ENCODE results near the gene C16orf54.
"Not testable (repeated sequence)": the region's sequence is repeated elsewhere in the genome, so short reads cannot be mapped to it uniquely, and the experiment has no call there.

C16orf54 gene

GRCh38 chr16:29742683-29743275 is 3.0 kb downstream of the C16orf54 start:
- in situ Hi-C loops (cut with MboI; ENCODE audit: low sequenced_read_pairs) = no loop called here

DNA sequence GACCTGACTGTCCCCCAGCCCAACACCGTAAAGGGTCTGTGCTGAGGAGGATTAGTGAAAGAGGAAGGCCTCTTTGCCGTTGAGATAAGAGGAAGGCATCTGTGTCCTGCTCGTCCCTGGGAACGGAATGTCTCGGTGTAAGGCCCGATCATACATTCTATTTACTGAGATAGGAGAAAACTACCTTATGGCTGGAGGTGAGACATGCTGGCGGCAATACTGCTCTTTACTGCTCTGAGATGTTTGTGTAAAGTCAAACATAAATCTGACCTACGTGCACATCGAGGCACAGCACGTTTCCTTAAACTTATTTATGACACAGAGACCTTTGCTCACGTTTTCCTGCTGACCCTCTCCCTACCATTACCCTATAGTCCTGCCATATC is 5.2 kb downstream of the C16orf54 start:
- in situ Hi-C loops (cut with MboI; ENCODE audit: low sequenced_read_pairs) = not testable (repeated sequence)

DNA sequence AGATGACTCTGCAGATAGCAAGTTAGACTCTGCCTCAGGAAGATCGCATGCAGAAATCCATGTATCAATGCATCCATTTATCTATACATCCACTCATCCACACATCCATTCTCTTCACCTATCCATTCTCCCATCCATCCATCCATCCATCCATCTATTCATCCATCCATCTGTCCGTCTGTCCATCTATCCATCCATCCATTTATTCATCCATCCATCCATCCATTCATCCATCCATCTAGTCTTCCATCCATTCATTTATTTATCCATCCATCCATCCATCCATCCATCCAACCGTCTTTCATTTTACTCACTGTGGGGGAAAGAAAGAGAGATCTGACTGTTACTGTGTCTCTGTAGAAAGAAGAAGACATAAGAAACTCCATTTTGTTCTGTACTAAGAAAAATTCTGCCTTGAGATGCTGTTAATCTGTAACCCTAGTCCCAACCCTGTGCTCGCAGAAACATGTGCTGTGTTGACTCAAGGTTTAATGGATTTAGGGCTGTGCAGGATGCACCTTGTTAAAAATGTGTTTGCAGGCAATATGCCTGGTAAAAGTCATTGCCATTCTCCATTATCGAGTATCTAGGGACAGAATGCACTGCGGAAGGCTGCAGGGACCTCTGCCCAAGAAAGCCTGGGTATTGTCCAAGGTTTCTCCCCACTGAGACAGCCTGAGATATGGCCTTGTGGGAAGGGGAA is 5.7 kb downstream of the C16orf54 start:
- in situ Hi-C loops (cut with MboI; ENCODE audit: low sequenced_read_pairs) = not testable (repeated sequence)

DNA sequence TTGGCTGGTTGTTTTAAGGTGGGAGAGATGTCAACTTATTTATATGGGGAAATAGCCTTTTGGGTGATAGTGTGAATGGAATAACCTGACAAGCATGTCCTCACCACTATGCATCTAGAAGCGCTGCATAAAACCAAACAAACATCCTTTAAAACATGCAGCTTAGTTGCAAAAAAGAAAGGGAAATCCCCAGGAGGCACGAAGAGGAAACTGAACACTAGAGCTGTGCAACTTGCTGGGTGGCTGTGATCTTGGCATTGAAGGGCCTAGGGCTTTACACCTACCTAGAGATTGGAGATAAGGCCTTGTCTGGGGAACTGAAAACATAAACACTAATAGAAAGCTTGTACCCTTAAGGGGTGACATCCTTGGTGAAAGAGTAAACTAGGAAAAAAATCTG is 7.3 kb downstream of the C16orf54 start:
- in situ Hi-C loops (cut with MboI; ENCODE audit: low sequenced_read_pairs) = no loop called here

DNA sequence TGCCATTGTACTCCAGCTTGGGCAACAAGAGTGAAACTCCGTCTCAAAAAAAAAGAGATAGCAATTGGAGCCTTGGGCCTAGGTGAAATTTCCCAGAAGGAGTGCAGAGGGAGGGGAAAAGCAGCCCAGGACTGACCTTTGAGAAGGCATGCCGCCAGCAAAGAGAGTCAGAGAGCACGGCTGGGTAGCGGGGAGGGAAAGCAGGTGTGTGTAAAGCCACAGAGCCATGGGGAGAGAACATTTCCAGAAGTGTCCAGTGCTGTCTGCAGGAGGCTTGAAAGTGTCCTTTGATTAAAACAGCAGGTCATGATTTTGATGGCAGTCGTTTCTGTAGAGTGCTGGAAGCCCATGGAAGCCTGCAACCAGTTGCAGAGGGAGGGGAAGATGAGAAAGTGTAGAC is 8.1 kb downstream of the C16orf54 start:
- in situ Hi-C loops (cut with MboI; ENCODE audit: low sequenced_read_pairs) = no loop called here

- in situ Hi-C loops (cut with MboI; ENCODE audit: low sequenced_read_pairs) = no loop called here
Measured at GRCh38 chr16:29736764-29737163, 9.0 kb downstream of the C16orf54 start.

GRCh38 chr16:29736112-29736511 is 9.7 kb downstream of the C16orf54 start:
- in situ Hi-C loops (cut with MboI; ENCODE audit: low sequenced_read_pairs) = no loop called here

- in situ Hi-C loops (cut with MboI; ENCODE audit: low sequenced_read_pairs) = no loop called here
Measured at GRCh38 chr16:29734786-29735185, 11.0 kb downstream of the C16orf54 start.

GRCh38 chr16:29731768-29732601 is 13.8 kb downstream of the C16orf54 start:
- in situ Hi-C loops (cut with MboI; ENCODE audit: low sequenced_read_pairs) = not testable (repeated sequence)

DNA sequence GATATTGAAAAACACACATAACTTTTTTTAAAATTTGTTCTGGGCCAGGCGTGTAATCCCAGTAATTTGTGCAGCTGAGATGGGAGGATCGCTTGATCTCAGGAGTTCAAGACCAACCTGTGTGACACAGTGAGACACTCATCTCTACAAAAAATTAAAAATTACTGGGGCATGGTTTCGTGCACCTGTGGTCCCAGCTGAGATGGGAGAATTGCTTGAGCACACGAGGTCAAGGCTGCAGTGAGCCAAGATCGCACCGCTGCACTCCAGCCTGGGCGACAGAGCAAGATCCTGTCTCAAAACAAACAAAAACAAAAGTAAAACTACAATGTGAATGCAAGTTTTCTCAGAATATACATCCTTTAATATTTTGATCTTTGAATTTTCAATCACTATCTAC is 15.1 kb downstream of the C16orf54 start:
- in situ Hi-C loops (cut with MboI; ENCODE audit: low sequenced_read_pairs) = no loop called here

- in situ Hi-C loops (cut with MboI; ENCODE audit: low sequenced_read_pairs) = no loop called here
Measured at GRCh38 chr16:29729116-29729521, 16.7 kb downstream of the C16orf54 start.

DNA sequence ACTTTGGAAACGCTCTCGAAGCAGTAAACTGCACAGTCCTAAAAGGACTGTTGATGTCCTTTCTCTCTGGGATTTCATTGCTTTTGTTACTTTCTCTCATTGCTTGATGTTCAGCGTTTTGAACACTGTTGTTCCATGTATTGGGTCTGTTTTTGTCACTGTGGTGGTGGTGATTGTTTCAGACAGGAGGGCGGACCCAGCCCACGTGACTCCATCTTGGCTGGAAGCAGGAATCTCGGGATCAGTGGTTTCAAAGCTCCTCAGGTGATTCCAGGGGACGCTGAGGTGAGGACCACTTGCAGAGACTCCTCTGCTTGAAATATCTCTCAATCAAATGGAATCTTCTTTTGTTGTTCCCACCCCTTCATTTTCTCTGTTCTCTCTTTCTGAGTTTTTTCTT is 18.3 kb downstream of the C16orf54 start:
- in situ Hi-C loops (cut with MboI; ENCODE audit: low sequenced_read_pairs) = no loop called here

- in situ Hi-C loops (cut with MboI; ENCODE audit: low sequenced_read_pairs) = no loop called here
Measured at GRCh38 chr16:29726845-29727377, 18.9 kb downstream of the C16orf54 start.

GRCh38 chr16:29721167-29721879 is 24.5 kb downstream of the C16orf54 start:
- in situ Hi-C loops (cut with MboI; ENCODE audit: low sequenced_read_pairs) = not testable (repeated sequence)

DNA sequence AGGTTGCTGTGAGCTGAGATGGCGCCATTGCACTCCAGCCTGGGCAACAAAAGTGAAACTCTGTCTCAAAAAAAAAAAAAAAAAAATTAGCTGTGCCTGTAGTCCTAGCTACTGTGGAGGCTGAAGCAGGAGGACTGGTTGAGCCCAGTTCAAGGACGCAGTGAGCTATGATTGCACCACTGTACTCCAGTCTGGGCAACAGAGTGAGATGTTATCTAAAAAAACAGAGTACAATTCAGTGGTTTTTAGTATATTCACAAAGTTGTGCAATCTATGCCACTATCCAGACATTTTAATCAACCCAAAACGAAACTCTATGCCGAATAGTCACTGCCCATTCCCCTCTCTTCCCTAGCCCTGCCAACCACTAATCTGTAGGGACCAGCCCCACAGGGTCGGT is 25.1 kb downstream of the C16orf54 start:
- in situ Hi-C loops (cut with MboI; ENCODE audit: low sequenced_read_pairs) = no loop called here

DNA sequence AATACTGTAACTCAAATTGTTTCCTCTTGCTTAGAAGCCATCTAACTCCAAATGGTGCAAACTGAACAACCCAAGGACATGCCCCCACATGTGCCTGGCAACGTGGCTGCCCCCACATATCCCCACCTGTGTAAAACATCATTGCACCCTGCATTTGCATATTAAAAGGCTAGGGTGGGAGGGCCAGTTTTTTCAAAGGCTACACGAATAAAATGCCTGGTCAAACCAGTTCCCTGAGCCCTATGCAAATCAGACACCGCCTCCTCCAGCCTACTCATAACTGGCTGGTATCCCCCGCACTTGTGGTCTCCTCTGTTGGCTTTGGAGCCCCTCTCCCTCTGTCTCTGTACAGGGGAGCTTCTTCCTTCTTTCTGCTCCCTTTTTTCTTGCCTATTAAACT is 26.7 kb downstream of the C16orf54 start:
- in situ Hi-C loops (cut with MboI; ENCODE audit: low sequenced_read_pairs) = no loop called here

GRCh38 chr16:29717113-29717512 is 28.7 kb downstream of the C16orf54 start:
- in situ Hi-C loops (cut with MboI; ENCODE audit: low sequenced_read_pairs) = no loop called here

DNA sequence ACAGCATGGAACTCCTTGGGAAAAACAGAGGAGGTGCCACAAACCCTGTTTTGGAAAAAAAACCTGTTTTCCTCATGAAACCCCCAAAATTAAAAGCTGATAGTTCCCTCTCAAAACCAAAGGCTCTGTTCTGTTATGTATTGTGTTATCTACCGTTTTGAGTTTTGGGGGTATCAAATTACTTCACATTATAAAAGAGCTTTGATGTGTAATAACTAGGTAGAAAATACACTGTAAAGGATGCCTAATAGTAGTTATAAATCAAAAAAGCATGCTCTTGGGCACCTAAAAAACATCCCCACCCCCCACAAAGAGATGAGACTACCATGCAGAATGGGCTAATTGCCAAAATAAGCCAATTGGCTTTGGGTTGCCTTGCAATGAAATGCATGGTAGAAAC is 30.8 kb downstream of the C16orf54 start:
- in situ Hi-C loops (cut with MboI; ENCODE audit: low sequenced_read_pairs) = no loop called here

DNA sequence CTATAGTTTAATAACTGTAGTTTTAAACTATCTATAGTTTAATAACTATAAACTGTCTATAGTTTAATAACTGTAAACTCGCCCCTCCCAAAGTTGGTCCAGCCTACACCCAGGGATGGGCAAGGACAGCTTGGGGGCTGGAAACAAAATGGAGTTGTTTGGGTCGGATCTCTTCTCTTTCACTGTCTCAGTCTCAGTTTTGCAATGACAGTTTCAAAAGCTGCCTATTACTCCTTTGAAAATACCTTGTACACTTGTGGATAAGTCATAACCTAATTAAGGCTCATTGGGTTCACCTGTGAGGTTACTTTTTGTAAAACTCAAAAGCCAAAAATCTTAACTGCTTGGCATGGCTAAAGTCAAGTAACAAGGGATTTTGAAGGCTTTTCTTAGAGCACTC is 31.4 kb downstream of the C16orf54 start:
- in situ Hi-C loops (cut with MboI; ENCODE audit: low sequenced_read_pairs) = no loop called here

DNA sequence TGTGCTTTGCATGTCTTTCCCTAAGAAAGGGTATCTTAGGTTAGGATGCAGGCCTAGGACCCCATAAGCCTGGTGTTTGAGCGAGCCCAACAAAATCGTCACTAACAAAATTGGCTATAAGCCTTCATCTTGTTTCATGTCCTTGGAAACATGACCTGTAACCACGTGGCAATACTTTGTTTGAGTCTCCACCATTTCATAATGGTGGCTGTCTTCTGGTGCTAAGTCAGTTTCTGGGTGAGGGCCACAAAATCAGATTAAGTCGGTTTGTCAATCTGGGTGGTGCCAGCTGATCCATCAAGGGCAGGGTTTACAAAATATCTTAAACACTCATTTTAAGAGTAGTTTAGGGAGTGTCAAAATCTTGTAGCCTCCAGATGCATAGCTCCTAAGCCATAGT is 33.0 kb downstream of the C16orf54 start:
- in situ Hi-C loops (cut with MboI; ENCODE audit: low sequenced_read_pairs) = no loop called here
